GM13976 (cell line): Measurements from ENCODE around the gene TRMT11.

ENCODE experiments used
- DNase-seq: peaks from one replicate; pipeline ENCODE4 v3.0.0; 2012; ENCODE audit warnings: low spot score
- CTCF ChIP-seq: IDR thresholded peaks from 2 replicates; pipeline ENCODE4 v1.5.1; 2012; ENCODE audit warnings: borderline replicate concordance, mild to moderate bottlenecking; ENCODE audit not compliant: insufficient read depth; ENCODE audit errors: extremely low read depth, missing control alignments, control extremely low read depth
- in situ Hi-C: fragments of 300-500 bp; cut with MboI; formaldehyde crosslinking; loops from one replicate; pipeline ENCODE4 v1.12.0; 2022; ENCODE audit warnings: low sequenced_read_pairs, mixed read lengths, inconsistent platforms; ENCODE audit not compliant: unreplicated experiment

Gene TRMT11

GRCh38 chr6:125979101-125979500 lies 7.2 kb upstream of the TRMT11 start:
- no peak for TF ChIP-seq CTCF
- DNase-seq: no peak
- in situ Hi-C loops: loop anchor here (10.0 kb wide), 1 partner anchor 664 kb away; no protein-coding TSS in a partner anchor

GRCh38 chr6:125981571-125982185 lies 4.7 kb upstream of the TRMT11 start:
- no peak for DNase-seq
- in situ Hi-C loops: no loop called here
- TF ChIP-seq CTCF: no peak

- TF ChIP-seq CTCF: no peak
- no peak for DNase-seq
- in situ Hi-C loops: no loop called here
Measured at GRCh38 chr6:125983246-125983945, 2.9 kb upstream of the TRMT11 start.

- DNase-seq: no peak
- TF ChIP-seq CTCF: no peak
- in situ Hi-C loops: no loop called here
Measured at GRCh38 chr6:125984311-125984710, 2.0 kb upstream of the TRMT11 start.

GRCh38 chr6:125985522-125985921 lies 818 bp upstream of the TRMT11 start:
- TF ChIP-seq CTCF: no peak
- in situ Hi-C loops: no loop called here
- DNase-seq: no peak

- in situ Hi-C loops: no loop called here
Measured at GRCh38 chr6:125985979-125986300, 400 bp upstream of the TRMT11 start.

More at GRCh38 chr6:125985979-125986300, 400 bp upstream of the TRMT11 start:
- DNase-seq: no peak
- no peak for TF ChIP-seq CTCF
